WTC11 (cell line): ENCODE results near the gene NFAM1. TPM values are rescaled to one million over a fixed set of nuclear protein-coding genes. Genes with fewer than 3 reads are reported as not detected.

Experiments
- ATAC-seq: fragments of 200-7000 bp; cut with Tn5 transposase; 2 replicates; pipeline ENCODE4 v1.10.0; 2021; ENCODE audit warnings: mild to moderate bottlenecking, moderate library complexity
- CTCF ChIA-PET: fragments of 300-600 bp; sonication (Branson Sonifier 250); formaldehyde crosslinking; loops from one replicate; lab custom pipeline; 2021; ENCODE audit warnings: antibody characterized with exemption; lab: Charles Lee
- POLR2A ChIA-PET: fragments of 350-600 bp; sonication (Branson Sonifier 250); formaldehyde crosslinking; loops from one replicate; lab custom pipeline; 2021; ENCODE audit warnings: antibody characterized with exemption; lab: Charles Lee
- DNase-seq: peaks from one replicate; pipeline ENCODE4 v3.0.0; 2021; ENCODE audit warnings: low spot score
- H3K27ac Mint-ChIP-seq: 2 replicates; pipeline ENCODE4 v1.8.0; 2021; ENCODE audit warnings: mixed read lengths
- H3K27me3 Mint-ChIP-seq: 2 replicates; pipeline ENCODE4 v1.8.0; 2021; ENCODE audit warnings: low read depth, mild to moderate bottlenecking, moderate library complexity, mixed read lengths
- H3K36me3 Mint-ChIP-seq: 2 replicates; pipeline ENCODE4 v1.8.0; 2021; ENCODE audit warnings: mixed read lengths
- H3K4me1 Mint-ChIP-seq: 2 replicates; pipeline ENCODE4 v1.8.0; 2022; ENCODE audit warnings: mixed read lengths
- H3K4me3 Mint-ChIP-seq: 2 replicates; pipeline ENCODE4 v1.8.0; 2021; ENCODE audit warnings: mild to moderate bottlenecking, moderate library complexity, mixed read lengths
- H3K9me3 Mint-ChIP-seq: 2 replicates; pipeline ENCODE4 v1.8.0; 2021; ENCODE audit warnings: mixed read lengths
- CBFB ChIP-seq: sonication (generic); formaldehyde crosslinking; IDR thresholded peaks from 2 replicates; pipeline ENCODE4 v1.8.1; 2022; ENCODE audit warnings: mild to moderate bottlenecking, low read depth, missing genetic modification reagents
- CREB1 ChIP-seq: sonication (generic); formaldehyde crosslinking; IDR thresholded peaks from 2 replicates; pipeline ENCODE4 v1.8.0; 2023; ENCODE audit warnings: mild to moderate bottlenecking, missing genetic modification reagents
- ELF4 ChIP-seq: sonication (generic); formaldehyde crosslinking; IDR thresholded peaks from 2 replicates; pipeline ENCODE4 v1.8.1; 2022; ENCODE audit warnings: low read depth, mild to moderate bottlenecking, moderate library complexity, missing genetic modification reagents
- ESRRA ChIP-seq: sonication (generic); formaldehyde crosslinking; IDR thresholded peaks from 2 replicates; pipeline ENCODE4 v1.8.1; 2022; ENCODE audit warnings: mild to moderate bottlenecking, missing genetic modification reagents, borderline replicate concordance
- MXD4 ChIP-seq: fragments of 250-450 bp; sonication (Bioruptor Pico); IDR thresholded peaks from 2 replicates; pipeline ENCODE4 v1.8.0; 2021; ENCODE audit warnings: mild to moderate bottlenecking, moderate library complexity, borderline replicate concordance
- MYBL2 ChIP-seq: sonication (generic); formaldehyde crosslinking; IDR thresholded peaks from 2 replicates; pipeline ENCODE4 v1.8.1; 2023; ENCODE audit warnings: mild to moderate bottlenecking, moderate library complexity, missing genetic modification reagents
- PRRX2 ChIP-seq: fragments of 250-450 bp; sonication (Bioruptor Pico); IDR thresholded peaks from 2 replicates; pipeline ENCODE4 v1.8.0; 2021; ENCODE audit warnings: mild to moderate bottlenecking
- SMAD3 ChIP-seq: sonication (generic); formaldehyde crosslinking; IDR thresholded peaks from 2 replicates; pipeline ENCODE4 v1.8.0; 2022; ENCODE audit warnings: missing genetic modification reagents, mild to moderate bottlenecking, borderline replicate concordance
- SP1 ChIP-seq: sonication (generic); formaldehyde crosslinking; conservative IDR thresholded peaks from 2 replicates; pipeline ENCODE4 v1.8.1; 2022; ENCODE audit warnings: missing genetic modification reagents
- TEAD1 ChIP-seq: sonication (generic); formaldehyde crosslinking; IDR thresholded peaks from 2 replicates; pipeline ENCODE4 v1.8.0; 2022; ENCODE audit warnings: mild to moderate bottlenecking, missing genetic modification reagents
- ZBTB21 ChIP-seq: sonication (generic); formaldehyde crosslinking; IDR thresholded peaks from 2 replicates; pipeline ENCODE4 v1.8.1; 2023; ENCODE audit warnings: mild to moderate bottlenecking, missing genetic modification reagents, borderline replicate concordance
- ZNF121 ChIP-seq: sonication (generic); formaldehyde crosslinking; IDR thresholded peaks from 2 replicates; pipeline ENCODE4 v1.8.0; 2023; ENCODE audit warnings: missing genetic modification reagents
- ZNF232 ChIP-seq: sonication (generic); formaldehyde crosslinking; IDR thresholded peaks from 2 replicates; pipeline ENCODE4 v1.8.0; 2022; ENCODE audit warnings: mild to moderate bottlenecking, missing genetic modification reagents
- total RNA-seq: library from RNA; stranded (reverse); gene quantifications from 3 replicates; pipeline ENCODE4 v1.2.3, GENCODE V29; 2021
- TF ChIP-seq, protein P1 (sequence below): fragments of 250-450 bp; sonication (Bioruptor Pico); IDR thresholded peaks from 2 replicates; pipeline ENCODE4 v1.9.0; 2021; ENCODE audit warnings: mild to moderate bottlenecking, borderline replicate concordance
- TF ChIP-seq, protein P2 (sequence below): sonication (generic); formaldehyde crosslinking; IDR thresholded peaks from 2 replicates; pipeline ENCODE4 v1.8.0; 2022; ENCODE audit warnings: mild to moderate bottlenecking, missing genetic modification reagents
- TF ChIP-seq, protein P3 (sequence below): sonication (generic); formaldehyde crosslinking; IDR thresholded peaks from 2 replicates; pipeline ENCODE4 v1.8.0; 2022; ENCODE audit warnings: mild to moderate bottlenecking, missing genetic modification reagents
- TF ChIP-seq, protein P4 (sequence below): sonication (generic); formaldehyde crosslinking; IDR thresholded peaks from 2 replicates; pipeline ENCODE4 v1.8.1; 2022; ENCODE audit warnings: missing genetic modification reagents, borderline replicate concordance
- TF ChIP-seq, protein P5 (sequence below): fragments of 250-450 bp; sonication (Bioruptor Pico); IDR thresholded peaks from 2 replicates; pipeline ENCODE4 v1.9.0; 2021; ENCODE audit warnings: mild to moderate bottlenecking
- TF ChIP-seq, protein P6 (sequence below): fragments of 250-450 bp; sonication (Bioruptor Pico); IDR thresholded peaks from 2 replicates; pipeline ENCODE4 v2.1.2; 2022; ENCODE audit warnings: mild to moderate bottlenecking, moderate library complexity

The NFAM1 gene
- total RNA-seq, 1 experiment from 2014 or later, result 1.6 TPM

DNA sequence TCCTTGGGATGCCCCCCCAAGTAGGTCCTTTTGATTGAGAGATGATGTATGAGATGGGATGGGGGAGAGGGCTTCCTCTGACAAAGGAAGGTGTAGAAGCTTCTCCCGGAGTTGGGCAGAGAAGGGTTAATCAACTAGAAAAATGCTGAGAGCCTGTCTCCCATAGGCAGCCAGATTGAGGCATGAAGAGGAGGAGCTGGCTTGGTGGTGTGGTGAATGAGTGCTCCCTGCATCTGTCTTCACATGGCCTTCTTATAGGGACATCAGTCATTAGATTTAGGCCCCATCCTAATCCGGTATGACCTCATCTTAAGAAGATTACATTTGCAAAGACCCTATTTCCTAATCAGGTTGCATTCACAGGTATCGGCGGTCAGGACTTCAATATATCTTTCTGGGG is 61.1 kb downstream of the NFAM1 start:
- Mint-ChIP-seq H3K27ac (peak overlapping the region; percentile 9; the same call in 1 of the 2 replicates), H3K4me1 (peaks cover 50% of the 10 kb centered on the region), H3K4me3 (peak overlapping the region; percentile 9; the same call in 1 of the 2 replicates), H3K36me3 (no peaks in the 10 kb centered on the region), H3K9me3 (no peaks in the 10 kb centered on the region), H3K27me3 (no peaks in the 10 kb centered on the region; the same call in 1 of the 2 replicates)
- ATAC-seq (no peak), DNase-seq (no peak)
- TF ChIP-seq ESRRA (CRISPR knock-in tag), result no peak
- no peak for TF ChIP-seq CBFB (CRISPR knock-in tag)
- TF ChIP-seq, protein P1, sequence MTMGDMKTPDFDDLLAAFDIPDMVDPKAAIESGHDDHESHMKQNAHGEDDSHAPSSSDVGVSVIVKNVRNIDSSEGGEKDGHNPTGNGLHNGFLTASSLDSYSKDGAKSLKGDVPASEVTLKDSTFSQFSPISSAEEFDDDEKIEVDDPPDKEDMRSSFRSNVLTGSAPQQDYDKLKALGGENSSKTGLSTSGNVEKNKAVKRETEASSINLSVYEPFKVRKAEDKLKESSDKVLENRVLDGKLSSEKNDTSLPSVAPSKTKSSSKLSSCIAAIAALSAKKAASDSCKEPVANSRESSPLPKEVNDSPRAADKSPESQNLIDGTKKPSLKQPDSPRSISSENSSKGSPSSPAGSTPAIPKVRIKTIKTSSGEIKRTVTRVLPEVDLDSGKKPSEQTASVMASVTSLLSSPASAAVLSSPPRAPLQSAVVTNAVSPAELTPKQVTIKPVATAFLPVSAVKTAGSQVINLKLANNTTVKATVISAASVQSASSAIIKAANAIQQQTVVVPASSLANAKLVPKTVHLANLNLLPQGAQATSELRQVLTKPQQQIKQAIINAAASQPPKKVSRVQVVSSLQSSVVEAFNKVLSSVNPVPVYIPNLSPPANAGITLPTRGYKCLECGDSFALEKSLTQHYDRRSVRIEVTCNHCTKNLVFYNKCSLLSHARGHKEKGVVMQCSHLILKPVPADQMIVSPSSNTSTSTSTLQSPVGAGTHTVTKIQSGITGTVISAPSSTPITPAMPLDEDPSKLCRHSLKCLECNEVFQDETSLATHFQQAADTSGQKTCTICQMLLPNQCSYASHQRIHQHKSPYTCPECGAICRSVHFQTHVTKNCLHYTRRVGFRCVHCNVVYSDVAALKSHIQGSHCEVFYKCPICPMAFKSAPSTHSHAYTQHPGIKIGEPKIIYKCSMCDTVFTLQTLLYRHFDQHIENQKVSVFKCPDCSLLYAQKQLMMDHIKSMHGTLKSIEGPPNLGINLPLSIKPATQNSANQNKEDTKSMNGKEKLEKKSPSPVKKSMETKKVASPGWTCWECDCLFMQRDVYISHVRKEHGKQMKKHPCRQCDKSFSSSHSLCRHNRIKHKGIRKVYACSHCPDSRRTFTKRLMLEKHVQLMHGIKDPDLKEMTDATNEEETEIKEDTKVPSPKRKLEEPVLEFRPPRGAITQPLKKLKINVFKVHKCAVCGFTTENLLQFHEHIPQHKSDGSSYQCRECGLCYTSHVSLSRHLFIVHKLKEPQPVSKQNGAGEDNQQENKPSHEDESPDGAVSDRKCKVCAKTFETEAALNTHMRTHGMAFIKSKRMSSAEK (CRISPR knock-in tag), result no peak
- TF ChIP-seq, protein P2, sequence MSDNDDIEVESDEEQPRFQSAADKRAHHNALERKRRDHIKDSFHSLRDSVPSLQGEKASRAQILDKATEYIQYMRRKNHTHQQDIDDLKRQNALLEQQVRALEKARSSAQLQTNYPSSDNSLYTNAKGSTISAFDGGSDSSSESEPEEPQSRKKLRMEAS, result no peak
- TF ChIP-seq MYBL2 (CRISPR knock-in tag), result no peak
- TF ChIP-seq SMAD3 (CRISPR knock-in tag), result no peak
- CTCF ChIA-PET, result interaction anchor here (2.9 to 4.2 kb wide), 2 partner anchors 73 to 202 kb away, joined by 8 to 29 read pairs; no protein-coding TSS in a partner anchor
- POLR2A ChIA-PET, result interaction anchor here (0.8 kb wide), 1 partner anchor 11 kb away, joined by 3 read pairs; no protein-coding TSS in a partner anchor

DNA sequence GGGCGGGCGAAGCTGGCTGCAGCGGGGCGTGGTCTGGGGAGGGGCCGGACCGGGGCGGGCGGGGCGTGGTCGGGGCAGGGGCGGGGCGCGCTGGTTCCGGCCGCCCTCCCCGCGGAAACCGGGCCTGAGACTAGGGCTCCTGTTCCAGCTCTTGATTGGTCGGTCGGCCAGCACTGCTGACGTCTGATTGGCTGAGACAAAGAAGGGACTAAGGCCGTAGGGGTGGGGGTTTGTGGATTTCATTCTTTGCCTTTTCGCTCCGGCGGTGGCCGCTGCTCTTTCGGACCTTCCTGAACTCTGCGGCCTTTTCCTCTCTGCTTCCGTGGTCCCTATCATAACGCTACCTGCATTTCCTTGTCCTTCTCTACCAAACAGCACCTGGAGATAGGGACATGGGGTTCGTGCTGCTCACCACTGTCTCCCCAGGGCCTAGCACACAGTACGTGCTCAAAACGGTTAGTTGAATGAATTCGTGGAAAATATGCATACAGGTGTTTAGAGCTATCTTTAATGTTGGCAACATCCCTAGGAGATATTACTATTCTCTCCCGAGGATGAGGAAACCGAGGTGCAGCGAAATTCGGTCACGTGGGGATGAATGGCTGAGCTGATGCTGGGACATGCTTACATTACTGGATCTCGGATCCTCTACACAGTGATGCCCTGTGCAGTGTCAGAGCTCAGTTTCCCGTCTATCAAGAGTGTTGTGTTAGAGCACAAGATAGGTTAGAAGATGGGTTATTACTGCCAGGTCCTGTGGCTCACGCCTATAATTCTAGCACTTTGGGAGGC is 62.8 kb downstream of the NFAM1 start:
- Mint-ChIP-seq H3K27me3 (no peaks in the 10 kb centered on the region; the same call in 1 of the 2 replicates), H3K9me3 (no peaks in the 10 kb centered on the region), H3K4me1 (peaks cover 58% of the 10 kb centered on the region), H3K4me3 (peak overlapping the region; percentile 86), H3K27ac (peak overlapping the region; percentile 95), H3K36me3 (no peaks in the 10 kb centered on the region)
- DNase-seq, result peak; percentile 92
- ChIA-PET POLR2A (interaction anchor here (1.3 to 1.5 kb wide), 3 partner anchors 10 to 18 kb away, joined by 3 read pairs; no protein-coding TSS in a partner anchor), CTCF (interaction anchor here (0.6 to 4.2 kb wide), 14 partner anchors 9 to 279 kb away, joined by 3 to 29 read pairs (median 6); partner anchors contain the start of gene NDUFA6)
- ATAC-seq, result peak; percentile 86
- TF ChIP-seq ZNF232 (CRISPR knock-in tag), result no peak
- TF ChIP-seq, protein P3, sequence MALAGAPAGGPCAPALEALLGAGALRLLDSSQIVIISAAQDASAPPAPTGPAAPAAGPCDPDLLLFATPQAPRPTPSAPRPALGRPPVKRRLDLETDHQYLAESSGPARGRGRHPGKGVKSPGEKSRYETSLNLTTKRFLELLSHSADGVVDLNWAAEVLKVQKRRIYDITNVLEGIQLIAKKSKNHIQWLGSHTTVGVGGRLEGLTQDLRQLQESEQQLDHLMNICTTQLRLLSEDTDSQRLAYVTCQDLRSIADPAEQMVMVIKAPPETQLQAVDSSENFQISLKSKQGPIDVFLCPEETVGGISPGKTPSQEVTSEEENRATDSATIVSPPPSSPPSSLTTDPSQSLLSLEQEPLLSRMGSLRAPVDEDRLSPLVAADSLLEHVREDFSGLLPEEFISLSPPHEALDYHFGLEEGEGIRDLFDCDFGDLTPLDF, result no peak
- peak; percentile 44; the same call in 1 of the 2 replicates for TF ChIP-seq TEAD1
- no peak for TF ChIP-seq CREB1 (CRISPR knock-in tag)
- 0 out of 2 replicates have a peak, but pooled peaks have one; percentile 32 for TF ChIP-seq ZBTB21 (CRISPR knock-in tag)
- TF ChIP-seq, protein P4, sequence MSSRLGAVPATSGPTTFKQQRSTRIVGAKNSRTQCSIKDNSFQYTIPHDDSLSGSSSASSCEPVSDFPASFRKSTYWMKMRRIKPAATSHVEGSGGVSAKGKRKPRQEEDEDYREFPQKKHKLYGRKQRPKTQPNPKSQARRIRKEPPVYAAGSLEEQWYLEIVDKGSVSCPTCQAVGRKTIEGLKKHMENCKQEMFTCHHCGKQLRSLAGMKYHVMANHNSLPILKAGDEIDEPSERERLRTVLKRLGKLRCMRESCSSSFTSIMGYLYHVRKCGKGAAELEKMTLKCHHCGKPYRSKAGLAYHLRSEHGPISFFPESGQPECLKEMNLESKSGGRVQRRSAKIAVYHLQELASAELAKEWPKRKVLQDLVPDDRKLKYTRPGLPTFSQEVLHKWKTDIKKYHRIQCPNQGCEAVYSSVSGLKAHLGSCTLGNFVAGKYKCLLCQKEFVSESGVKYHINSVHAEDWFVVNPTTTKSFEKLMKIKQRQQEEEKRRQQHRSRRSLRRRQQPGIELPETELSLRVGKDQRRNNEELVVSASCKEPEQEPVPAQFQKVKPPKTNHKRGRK (CRISPR knock-in tag), result no peak
- no peak for TF ChIP-seq ZNF121 (CRISPR knock-in tag)
- no peak for TF ChIP-seq ELF4 (CRISPR knock-in tag)
- TF ChIP-seq, protein P1 (CRISPR knock-in tag), result no peak
- peak; percentile 87 for TF ChIP-seq SP1 (CRISPR knock-in tag)
- TF ChIP-seq SMAD3 (CRISPR knock-in tag), result no peak
- TF ChIP-seq, protein P5, sequence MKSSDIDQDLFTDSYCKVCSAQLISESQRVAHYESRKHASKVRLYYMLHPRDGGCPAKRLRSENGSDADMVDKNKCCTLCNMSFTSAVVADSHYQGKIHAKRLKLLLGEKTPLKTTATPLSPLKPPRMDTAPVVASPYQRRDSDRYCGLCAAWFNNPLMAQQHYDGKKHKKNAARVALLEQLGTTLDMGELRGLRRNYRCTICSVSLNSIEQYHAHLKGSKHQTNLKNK (CRISPR knock-in tag), result no peak
- TF ChIP-seq, protein P6, sequence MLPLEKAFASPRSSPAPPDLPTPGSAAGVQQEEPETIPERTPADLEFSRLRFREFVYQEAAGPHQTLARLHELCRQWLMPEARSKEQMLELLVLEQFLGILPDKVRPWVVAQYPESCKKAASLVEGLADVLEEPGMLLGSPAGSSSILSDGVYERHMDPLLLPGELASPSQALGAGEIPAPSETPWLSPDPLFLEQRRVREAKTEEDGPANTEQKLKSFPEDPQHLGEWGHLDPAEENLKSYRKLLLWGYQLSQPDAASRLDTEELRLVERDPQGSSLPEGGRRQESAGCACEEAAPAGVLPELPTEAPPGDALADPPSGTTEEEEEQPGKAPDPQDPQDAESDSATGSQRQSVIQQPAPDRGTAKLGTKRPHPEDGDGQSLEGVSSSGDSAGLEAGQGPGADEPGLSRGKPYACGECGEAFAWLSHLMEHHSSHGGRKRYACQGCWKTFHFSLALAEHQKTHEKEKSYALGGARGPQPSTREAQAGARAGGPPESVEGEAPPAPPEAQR (CRISPR knock-in tag), result no peak
- TF ChIP-seq MXD4 (CRISPR knock-in tag), result no peak
- TF ChIP-seq PRRX2 (CRISPR knock-in tag), result no peak
